CD4-positive, alpha-beta T cell (primary cell): Measurements from ENCODE around the gene NME5. TPM values are rescaled to one million over a fixed set of nuclear protein-coding genes. Genes with fewer than 3 reads are reported as not detected.

Source experiments
- ATAC-seq: fragments of 200-7000 bp; cut with Tn5 transposase; one replicate; pipeline ENCODE4 v1.10.0; 2022; ENCODE audit warnings: mild to moderate bottlenecking; ENCODE audit not compliant: poor library complexity
- CTCF ChIA-PET: fragments of 350-600 bp; sonication (Branson Sonifier 250); formaldehyde crosslinking; loops from one replicate; lab custom pipeline; 2021; ENCODE audit warnings: antibody characterized with exemption, inconsistent platforms; lab: Charles Lee
- POLR2A ChIA-PET: fragments of 350-600 bp; sonication (Branson Sonifier 250); formaldehyde crosslinking; loops from one replicate; lab custom pipeline; 2021; ENCODE audit warnings: antibody characterized with exemption, inconsistent platforms; lab: Charles Lee
- DNase-seq, 14 experiments: peaks; one replicate each; pipeline ENCODE4 v3.0.0-alpha.2; 2013 to 2020; ENCODE audit warnings: mixed read lengths in 2 of 14
- H3K27ac ChIP-seq, 2 donors: one replicate each; pipeline versions ENCODE4 v1.5.1 to v1.7.0; 2013; ENCODE audit warnings: low read length in 2 of 2, low read depth in 1 of 2, mild to moderate bottlenecking in 1 of 2
- H3K27me3 ChIP-seq, 2 experiments: 1 replicate in 1 of 2; 2 replicates in 1 of 2; pipeline versions ENCODE4 v1.6.1 to v1.7.0; 2013; ENCODE audit warnings: low read length in 2 of 2, control low read depth in 1 of 2, mild to moderate bottlenecking in 1 of 2, moderate library complexity in 1 of 2; ENCODE audit not compliant: insufficient read depth in 2 of 2, control insufficient read depth in 1 of 2
- H3K36me3 ChIP-seq: one replicate; pipeline ENCODE4 v1.6.1; 2013; ENCODE audit warnings: low read length, control low read depth; ENCODE audit not compliant: insufficient read depth
- H3K4me1 ChIP-seq: one replicate; pipeline ENCODE4 v1.6.1; 2013; ENCODE audit warnings: low read length, control low read depth; ENCODE audit not compliant: insufficient read depth
- H3K4me3 ChIP-seq: one replicate; pipeline ENCODE4 v1.5.1; 2013; ENCODE audit warnings: mild to moderate bottlenecking, low read length, moderate library complexity
- H3K9me3 ChIP-seq, 2 experiments: 1 replicate in 1 of 2; 2 replicates in 1 of 2; pipeline versions ENCODE4 v1.6.1 to v1.7.0; 2013; ENCODE audit warnings: low read length in 2 of 2, mild to moderate bottlenecking in 2 of 2, control low read depth in 1 of 2, moderate library complexity in 1 of 2; ENCODE audit not compliant: control insufficient read depth in 1 of 2, insufficient read depth in 1 of 2
- H3K27ac Mint-ChIP-seq: one replicate; pipeline ENCODE4 v1.8.0; 2020; ENCODE audit warnings: mixed read lengths
- H3K27me3 Mint-ChIP-seq: one replicate; pipeline ENCODE4 v1.8.0; 2021; ENCODE audit warnings: mixed read lengths
- H3K36me3 Mint-ChIP-seq: one replicate; pipeline ENCODE4 v1.8.0; 2021; ENCODE audit warnings: low read depth, mixed read lengths
- H3K4me1 Mint-ChIP-seq: one replicate; pipeline ENCODE4 v1.8.0; 2021; ENCODE audit warnings: low read depth, mixed read lengths
- H3K4me3 Mint-ChIP-seq: one replicate; pipeline ENCODE4 v1.8.0; 2020; ENCODE audit warnings: mild to moderate bottlenecking, mixed read lengths
- H3K9me3 Mint-ChIP-seq: one replicate; pipeline ENCODE4 v1.8.0; 2020; ENCODE audit warnings: mixed read lengths
- CTCF ChIP-seq: fragments of 200-600 bp; IDR thresholded peaks from one replicate; pipeline ENCODE4 v1.8.0; 2022; ENCODE audit warnings: antibody characterized with exemption, mild to moderate bottlenecking
- intact Hi-C, 2 experiments: fragments of 100-400 bp; cut with DNase I in 1 of 2; cut with micrococcal nuclease in 1 of 2; formaldehyde crosslinking; loops; one replicate each; pipeline versions ENCODE4 v1.15.1 to v1.9.0; 2023 to 2025; cut with DNase I, micrococcal nuclease
- total RNA-seq, 174 experiments: library from RNA in 2 of 174; stranded (reverse) in 2 of 174; gene quantifications; one replicate each; pipeline ENCODE4 v1.2.3 and lab custom pipeline; 2021 to 2026

NME5 gene
- total RNA-seq, 2 experiments from 2014 or later, result not detected

GRCh38 chr5:138141734-138142133 is 2.5 kb upstream of the NME5 start:
- Mint-ChIP-seq H3K4me1 (no peaks in the 10 kb centered on the region), H3K9me3 (no peaks in the 10 kb centered on the region), H3K4me3 (no peak overlapping the region), H3K36me3 (no peaks in the 10 kb centered on the region), H3K27me3 (peaks cover 25% of the 10 kb centered on the region), H3K27ac (no peak overlapping the region)
- H3K4me1 ChIP-seq, result peaks cover 3% of the 10 kb centered on the region
- intact Hi-C loops, result no loop called here
- ATAC-seq (no peak), DNase-seq (no peak)
- H3K27me3 ChIP-seq, result peaks cover 3 to 7% of the 10 kb centered on the region in 2 experiments
- no peaks in the 10 kb centered on the region for H3K36me3 ChIP-seq
- TF ChIP-seq CTCF, result no peak
- no peak overlapping the region for H3K4me3 ChIP-seq
- ChIA-PET POLR2A (no interaction called here), CTCF (interaction anchor here (0.8 kb wide), 1 partner anchor 8 kb away, joined by 3 read pairs; no protein-coding TSS in a partner anchor)
- no peak overlapping the region for H3K27ac ChIP-seq
- H3K9me3 ChIP-seq, result no peaks in the 10 kb centered on the region

- POLR2A ChIA-PET, result no interaction called here
- Mint-ChIP-seq H3K9me3 (no peaks in the 10 kb centered on the region), H3K27me3 (peaks cover 33% of the 10 kb centered on the region), H3K4me3 (no peak overlapping the region), H3K4me1 (no peaks in the 10 kb centered on the region), H3K36me3 (no peaks in the 10 kb centered on the region), H3K27ac (no peak overlapping the region)
- intact Hi-C loops, result no loop called here
- CTCF ChIA-PET, result no interaction called here
- TF ChIP-seq CTCF, result no peak
- Histone ChIP-seq H3K36me3 (no peaks in the 10 kb centered on the region), H3K27ac (no peak overlapping the region), H3K27me3 (peaks cover 3 to 10% of the 10 kb centered on the region in 2 experiments), H3K4me3 (no peak overlapping the region), H3K4me1 (peaks cover 3% of the 10 kb centered on the region), H3K9me3 (no peaks in the 10 kb centered on the region)
- DNase-seq (no peak), ATAC-seq (no peak)
These were observed 1.0 kb upstream of the NME5 start for GRCh38 chr5:138140268-138140667.

GRCh38 chr5:138139781-138140090 is 508 bp upstream of the NME5 start:
- no peaks in the 10 kb centered on the region for H3K36me3 ChIP-seq
- Mint-ChIP-seq H3K27ac (no peak overlapping the region), H3K27me3 (peaks cover 33% of the 10 kb centered on the region), H3K4me1 (no peaks in the 10 kb centered on the region), H3K36me3 (no peaks in the 10 kb centered on the region), H3K9me3 (no peaks in the 10 kb centered on the region), H3K4me3 (no peak overlapping the region)
- no peak overlapping the region for H3K4me3 ChIP-seq
- DNase-seq, result peak in 1 of 14 experiments; percentile 2
- no peak for TF ChIP-seq CTCF
- intact Hi-C loops, result no loop called here
- ChIA-PET CTCF (interaction anchor here (0.6 kb wide), 1 partner anchor 70 kb away, joined by 3 read pairs; no protein-coding TSS in a partner anchor), POLR2A (no interaction called here)
- no peaks in the 10 kb centered on the region for H3K9me3 ChIP-seq
- no peak for ATAC-seq
- no peak overlapping the region for H3K27ac ChIP-seq
- H3K27me3 ChIP-seq, result peaks cover 3 to 10% of the 10 kb centered on the region in 2 experiments
- peaks cover 3% of the 10 kb centered on the region for H3K4me1 ChIP-seq
